NCI-H526 (cell line): ENCODE data around the gene EYS.
"Not testable (repeated sequence)": the region's sequence is repeated elsewhere in the genome, so short reads cannot be mapped to it uniquely, and the experiment has no call there.

Source experiments
- DNase-seq, 2 experiments: peaks; one replicate each; lab custom pipeline; 2025; lab: John Stamatoyannopoulos, UW

EYS gene

DNA sequence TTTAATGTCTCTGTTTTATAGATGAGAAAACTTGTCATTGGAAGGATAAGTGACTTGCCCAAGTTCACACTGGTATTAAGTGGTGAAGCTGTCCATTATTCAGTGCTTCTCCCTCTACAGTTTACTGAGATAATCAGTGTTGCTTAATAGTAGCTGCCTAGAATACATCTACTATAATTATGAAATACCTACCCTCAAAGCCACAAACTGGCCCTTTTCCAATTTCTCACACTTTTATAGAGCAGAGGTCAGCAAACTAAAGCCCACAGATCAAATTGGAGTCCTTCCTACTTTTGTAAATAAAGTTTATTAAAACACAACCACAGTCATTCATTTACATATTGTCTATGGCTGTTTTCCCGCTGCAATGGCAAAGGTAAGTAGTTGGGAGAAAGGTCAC, 73.5 kb downstream of the EYS start:
- no peak for DNase-seq

GRCh38 chr6:65631711-65632110, 75.3 kb downstream of the EYS start:
- no peak for DNase-seq

DNA sequence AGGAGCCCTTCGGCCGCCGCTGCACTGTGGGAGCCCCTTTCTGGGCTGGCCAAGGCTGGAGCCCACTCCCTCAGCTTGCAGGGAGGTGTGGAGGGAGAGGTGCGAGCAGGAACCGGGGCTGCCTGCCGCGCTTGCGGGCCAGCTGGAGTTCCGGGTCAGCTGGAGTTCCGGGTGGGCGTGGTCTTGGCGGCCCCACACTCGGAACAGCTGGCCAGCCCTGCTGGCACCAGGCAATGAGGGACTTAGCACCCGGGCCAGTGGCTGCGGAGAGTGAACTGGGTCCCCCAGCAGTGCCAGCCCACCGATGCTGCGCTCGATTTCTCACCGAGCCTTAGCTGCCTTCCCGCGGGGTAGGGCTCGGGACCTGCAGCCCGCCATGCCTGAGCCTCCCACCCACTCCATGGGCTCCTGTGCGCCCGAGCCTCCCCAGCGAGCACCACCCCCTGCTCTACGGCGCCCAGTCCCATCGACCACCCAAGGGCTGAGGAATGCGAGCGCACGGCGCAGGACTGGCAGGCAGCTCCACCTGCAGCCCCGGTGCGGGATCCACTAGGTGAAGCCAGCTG, 79.5 kb downstream of the EYS start:
- not testable (repeated sequence) for DNase-seq

GRCh38 chr6:65627015-65627414, 80.0 kb downstream of the EYS start:
- no peak for DNase-seq

DNA sequence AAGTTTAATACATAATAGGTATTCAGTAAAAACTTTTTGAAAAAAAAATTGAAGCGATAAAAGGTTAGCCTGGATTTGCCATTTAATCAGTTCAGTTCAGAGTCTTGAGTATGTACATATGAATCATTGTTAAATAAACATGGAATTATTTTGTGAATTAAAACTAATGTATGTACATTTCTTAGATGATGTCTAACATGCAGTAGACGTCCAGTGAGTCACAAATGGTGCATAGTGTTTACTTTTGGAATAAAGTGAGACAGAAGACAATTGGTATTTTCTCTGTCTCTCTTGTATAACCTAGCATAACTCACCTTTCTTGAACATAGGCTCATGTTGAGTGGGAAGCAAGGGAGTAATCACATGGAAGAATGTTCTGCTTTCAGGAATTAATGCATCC, 83.5 kb downstream of the EYS start:
- DNase-seq, result no peak

GRCh38 chr6:65610746-65611145, 96.3 kb downstream of the EYS start:
- DNase-seq, result no peak

GRCh38 chr6:65595540-65595939, 111.5 kb downstream of the EYS start:
- DNase-seq, result no peak

DNA sequence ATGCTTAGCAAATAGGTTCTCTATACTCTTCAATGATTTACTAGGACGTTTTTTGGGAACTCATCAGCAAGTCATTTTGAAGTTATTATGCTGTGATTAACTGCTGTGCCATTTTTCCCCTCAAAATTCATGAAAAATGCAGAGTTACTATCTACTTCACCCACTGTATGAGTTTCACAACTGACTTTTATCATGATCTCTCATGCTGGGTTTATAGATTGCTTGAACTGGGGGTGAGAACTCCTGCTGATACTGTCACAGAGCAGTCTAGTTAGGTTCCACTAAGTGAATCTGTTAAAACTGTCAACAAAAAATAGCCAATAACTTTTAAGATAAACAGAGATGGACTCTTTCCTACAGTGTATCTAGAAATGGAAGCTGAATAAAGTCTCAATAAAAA, 136.7 kb downstream of the EYS start:
- DNase-seq, result no peak

GRCh38 chr6:65569505-65569904, 137.5 kb downstream of the EYS start:
- no peak for DNase-seq

DNA sequence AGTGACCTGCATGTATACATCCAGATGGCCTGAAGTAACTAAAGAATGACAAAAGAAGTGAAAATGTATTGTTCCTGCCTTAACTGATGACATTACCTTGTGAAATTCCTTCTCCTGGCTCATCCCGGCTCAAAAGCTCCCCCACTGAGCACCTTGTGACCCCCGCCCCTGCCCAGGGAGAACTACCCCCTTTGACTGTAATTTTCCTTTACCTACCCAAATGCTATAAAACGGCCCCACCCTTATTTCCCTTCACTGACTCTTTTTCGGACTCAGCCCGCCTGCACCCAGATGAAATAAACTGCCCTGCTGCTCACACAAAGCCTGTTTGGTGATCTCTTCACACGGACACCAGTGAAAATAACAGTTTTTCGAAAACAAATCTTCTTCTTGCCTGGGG, 138.0 kb downstream of the EYS start:
- DNase-seq, result not testable (repeated sequence)

- DNase-seq, result peak in 1 of 2 experiments; percentile 1
These were observed 140.9 kb downstream of the EYS start for GRCh38 chr6:65566117-65566516.

DNA sequence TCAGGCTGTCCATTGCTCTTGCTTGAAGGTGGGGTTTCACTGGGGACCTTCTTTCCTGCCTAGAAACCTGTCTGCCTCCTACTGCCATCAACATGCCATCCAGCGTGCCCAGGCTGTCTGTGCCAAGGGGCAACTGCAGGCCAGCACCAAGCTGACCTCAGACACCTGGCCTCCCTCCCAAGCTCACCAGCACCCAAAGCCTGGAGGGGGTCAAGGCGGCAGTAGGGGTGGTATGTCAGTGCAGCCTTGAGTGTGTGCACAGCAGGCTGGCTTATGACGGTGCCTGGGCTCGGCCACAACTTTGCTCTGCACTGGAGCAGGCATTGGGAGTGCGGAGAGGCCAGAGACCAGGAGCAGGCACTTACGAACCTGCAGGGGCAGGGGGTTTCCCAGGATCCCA, 149.0 kb downstream of the EYS start:
- DNase-seq, result no peak

GRCh38 chr6:65557224-65557623, 149.8 kb downstream of the EYS start:
- DNase-seq, result peak; percentile 23 to 69

DNA sequence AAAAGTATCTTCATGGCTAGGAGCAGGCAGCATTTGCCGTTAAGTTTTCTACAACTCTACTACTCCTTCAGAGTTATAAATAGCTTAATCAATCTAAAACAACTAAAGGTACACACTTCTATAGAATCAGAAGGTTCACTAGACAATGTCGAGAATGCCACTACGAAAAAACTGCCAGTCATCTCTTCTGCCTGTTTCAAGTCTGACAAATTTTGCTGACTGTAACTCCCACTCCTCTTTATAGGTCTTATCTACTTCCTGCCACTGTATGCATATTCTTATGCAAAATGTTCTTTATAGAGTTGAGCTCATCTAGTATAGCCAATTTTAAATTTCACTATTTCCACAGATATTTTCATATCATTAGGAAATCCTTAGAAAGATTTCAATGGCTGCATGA, 160.1 kb downstream of the EYS start:
- DNase-seq, result peak; percentile 25 to 35

DNA sequence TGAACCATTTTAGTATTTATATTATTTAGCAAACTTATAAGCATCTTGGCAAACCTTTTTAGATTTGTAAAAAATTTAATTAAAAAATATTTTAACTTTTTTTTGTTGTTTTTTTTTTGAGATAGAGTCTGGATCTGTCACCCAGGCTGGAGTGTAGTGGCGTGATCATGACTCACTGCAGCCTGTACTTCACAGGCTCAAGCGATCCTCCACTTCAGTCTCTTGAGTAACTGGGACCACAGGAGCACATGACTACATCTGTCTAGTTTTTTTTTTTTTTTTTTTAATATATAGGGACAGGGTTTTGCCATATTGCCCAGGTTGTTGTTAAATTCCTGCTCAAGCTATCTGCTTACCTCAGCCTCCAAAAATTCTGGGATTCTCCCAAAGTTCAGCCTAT, 161.1 kb downstream of the EYS start:
- DNase-seq, result no peak

GRCh38 chr6:65538644-65539043, 168.4 kb downstream of the EYS start:
- DNase-seq, result no peak

- peak; percentile 50 to 61 for DNase-seq
These were observed 169.4 kb downstream of the EYS start for GRCh38 chr6:65537600-65537999.

DNA sequence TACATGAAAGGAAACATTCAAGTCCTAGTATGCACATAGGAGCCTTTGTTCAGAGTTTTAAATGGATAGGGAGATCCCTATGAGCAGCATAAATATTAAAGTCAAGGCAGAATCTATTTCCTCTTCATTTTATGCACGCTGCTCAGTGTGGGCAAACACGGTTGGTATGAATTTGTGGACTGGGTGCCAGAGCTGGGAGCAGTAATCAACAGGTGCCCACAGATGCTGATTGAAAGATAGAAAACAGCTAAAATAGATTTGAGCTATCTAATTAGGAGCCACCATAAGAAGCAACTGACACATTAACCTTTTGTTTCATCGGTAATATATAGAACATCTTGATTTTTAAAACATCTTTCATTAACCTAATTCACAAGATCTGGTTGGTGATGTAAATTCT, 175.5 kb downstream of the EYS start:
- DNase-seq, result no peak

GRCh38 chr6:65524232-65524631, 182.8 kb downstream of the EYS start:
- no peak for DNase-seq

GRCh38 chr6:65505736-65506135, 201.3 kb downstream of the EYS start:
- DNase-seq, result no peak

DNA sequence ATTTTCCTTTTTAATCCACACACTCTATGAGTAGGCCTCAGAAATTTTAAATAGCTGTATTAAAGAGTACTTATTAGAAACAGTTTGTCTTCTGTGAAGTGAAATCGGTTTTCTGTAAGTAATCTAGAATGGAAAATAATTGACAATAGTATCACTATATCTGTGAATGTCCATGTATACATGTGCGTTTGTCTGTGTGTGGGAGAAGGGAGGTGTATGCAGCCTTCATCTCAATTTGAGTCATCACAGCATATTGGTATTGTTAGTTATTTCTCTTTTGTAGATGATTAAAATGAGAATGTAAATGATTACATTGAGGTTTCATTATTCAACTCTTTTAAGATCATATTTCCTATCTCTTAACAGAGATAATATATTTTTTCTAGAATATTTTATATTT, 206.0 kb downstream of the EYS start:
- no peak for DNase-seq

GRCh38 chr6:65483652-65484051, 223.4 kb downstream of the EYS start:
- not testable (repeated sequence) for DNase-seq

GRCh38 chr6:65469650-65470049, 237.4 kb downstream of the EYS start:
- DNase-seq, result no peak

DNA sequence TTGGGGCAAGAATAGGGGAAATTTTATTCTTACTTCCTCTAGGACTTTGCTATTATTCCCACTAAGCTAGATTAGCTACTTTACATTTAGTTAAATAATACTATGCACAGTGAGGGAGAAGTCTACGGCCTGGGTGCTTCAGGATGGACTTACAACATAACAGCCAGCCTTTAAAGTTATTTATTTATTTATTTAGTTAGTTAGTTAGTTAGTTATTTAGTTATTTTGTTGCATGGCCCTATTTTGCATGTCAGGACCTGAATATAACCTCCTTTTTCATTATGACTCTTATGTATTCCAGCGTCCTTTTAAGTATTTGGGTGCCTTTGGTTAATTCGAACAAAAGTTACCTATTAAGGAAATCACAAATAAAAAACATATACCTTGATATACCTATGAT, 238.7 kb downstream of the EYS start:
- DNase-seq, result no peak

DNA sequence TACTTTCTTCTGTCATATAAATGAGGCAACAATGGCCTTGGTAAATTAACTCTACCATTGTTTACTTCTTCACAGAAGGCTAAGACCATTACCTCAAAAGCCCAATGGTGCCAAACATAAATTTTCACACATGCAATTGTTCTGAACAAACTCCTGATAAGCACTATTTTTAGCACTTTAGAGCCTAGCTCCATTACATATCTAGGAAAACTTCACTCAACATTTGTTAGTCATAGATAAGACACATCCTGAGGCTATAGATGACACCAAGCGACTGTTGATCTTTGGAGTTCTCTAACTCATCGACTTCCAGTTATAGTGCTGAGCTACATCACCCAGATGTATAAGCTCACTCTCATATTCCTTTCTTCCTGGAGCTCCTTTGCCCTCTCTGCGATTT, 245.9 kb downstream of the EYS start:
- DNase-seq, result no peak
